IMR-90 (cell line): ENCODE measurements around the gene ZNF497. TPM values are rescaled to one million over a fixed set of nuclear protein-coding genes. Genes with fewer than 3 reads are reported as not detected.

Source experiments
- ATAC-seq: fragments of 200-7000 bp; cut with Tn5 transposase; 2 replicates; pipeline ENCODE4 v1.9.1; 2020; ENCODE audit warnings: low read depth, mild to moderate bottlenecking, moderate library complexity
- BruUV-seq: library from RNA; stranded (reverse); fragments of 400-500 nt; replicated peaks from 2 replicates; lab custom pipeline; 2021; lab: Mats Ljungman, UMichigan
- CTCF ChIA-PET: fragments of 300-600 bp; formaldehyde crosslinking; extraction: SDS; loops from one replicate; lab custom pipeline; 2021; ENCODE audit warnings: antibody characterized with exemption; lab: Yijun Ruan, JAX
- POLR2A ChIA-PET: fragments of 300-600 bp; sonication (Branson Sonifier 250); formaldehyde crosslinking; loops from one replicate; lab custom pipeline; 2022; ENCODE audit warnings: antibody characterized with exemption; ENCODE audit not compliant: unreplicated experiment; lab: Charles Lee
- DNase-seq: peaks from one replicate; pipeline ENCODE4 v3.0.0; 2013
- H2AFZ ChIP-seq: replicated peaks from 2 replicates; pipeline ENCODE3; 2013; ENCODE audit warnings: low read length, mild to moderate bottlenecking; ENCODE audit not compliant: poor library complexity
- H2AK5ac ChIP-seq: 2 replicates; pipeline ENCODE4 v1.6.1; 2013; ENCODE audit warnings: low read depth, low read length, inconsistent platforms
- H2AK9ac ChIP-seq: replicated peaks from 2 replicates; pipeline ENCODE3; 2013; ENCODE audit warnings: mild to moderate bottlenecking, low read depth, low read length, moderate library complexity; ENCODE audit not compliant: poor library complexity
- H2BK120ac ChIP-seq: 2 replicates; pipeline ENCODE4 v1.6.1; 2013; ENCODE audit warnings: low read depth, low read length, inconsistent platforms
- H2BK15ac ChIP-seq: 3 replicates; pipeline ENCODE4 v1.6.1; 2013; ENCODE audit warnings: low read depth, low read length, inconsistent platforms
- H2BK20ac ChIP-seq: 2 replicates; pipeline ENCODE4 v1.6.1; 2013; ENCODE audit warnings: low read depth, mild to moderate bottlenecking, inconsistent platforms, low read length, moderate library complexity
- H2BK5ac ChIP-seq: 2 replicates; pipeline ENCODE4 v1.6.1; 2013; ENCODE audit warnings: mild to moderate bottlenecking, low read depth, low read length, inconsistent platforms; ENCODE audit not compliant: poor library complexity, severe bottlenecking
- H3K14ac ChIP-seq: replicated peaks from 2 replicates; pipeline ENCODE4 v1.6.1; 2013; ENCODE audit warnings: low read depth, low read length, inconsistent platforms
- H3K18ac ChIP-seq: 2 replicates; pipeline ENCODE4 v1.6.1; 2013; ENCODE audit warnings: low read depth, low read length, control low read depth
- H3K23ac ChIP-seq: 2 replicates; pipeline ENCODE4 v1.6.1; 2013; ENCODE audit warnings: low read depth, low read length, inconsistent platforms
- H3K27ac ChIP-seq: 2 replicates; pipeline ENCODE4 v1.5.1; 2013; ENCODE audit warnings: mild to moderate bottlenecking, control low read depth, low read length; ENCODE audit not compliant: insufficient read depth
- H3K27me3 ChIP-seq: 2 replicates; pipeline ENCODE4 v1.6.1; 2013; ENCODE audit warnings: low read length; ENCODE audit not compliant: control insufficient read depth, insufficient read depth
- H3K36me3 ChIP-seq: 2 replicates; pipeline ENCODE4 v1.6.1; 2013; ENCODE audit warnings: low read length, mixed read lengths; ENCODE audit not compliant: control insufficient read depth, insufficient read depth
- H3K4ac ChIP-seq: 2 replicates; pipeline ENCODE4 v1.6.1; 2013; ENCODE audit warnings: low read depth, low read length, inconsistent platforms
- H3K4me1 ChIP-seq: 2 replicates; pipeline ENCODE4 v1.6.1; 2013; ENCODE audit warnings: low read length, mixed read lengths; ENCODE audit not compliant: control insufficient read depth, insufficient read depth
- H3K4me2 ChIP-seq: 2 replicates; pipeline ENCODE4 v1.6.1; 2013; ENCODE audit warnings: low read depth, mild to moderate bottlenecking, control low read depth, low read length, moderate library complexity
- H3K4me3 ChIP-seq: 2 replicates; pipeline ENCODE4 v1.5.1; 2013; ENCODE audit warnings: low read depth, mild to moderate bottlenecking, control low read depth, low read length, moderate library complexity; ENCODE audit not compliant: insufficient read depth
- H3K56ac ChIP-seq: 2 replicates; pipeline ENCODE4 v1.6.1; 2013; ENCODE audit warnings: low read length, inconsistent platforms; ENCODE audit not compliant: insufficient read depth; ENCODE audit errors: extremely low read depth
- H3K79me1 ChIP-seq, 2 experiments: 2 replicates each; pipeline ENCODE4 v1.6.1; 2013; ENCODE audit warnings: low read length in 2 of 2, inconsistent platforms in 1 of 2, low read depth in 1 of 2
- H3K9ac ChIP-seq: 2 replicates; pipeline ENCODE4 v1.6.1; 2013; ENCODE audit warnings: low read depth, low read length, control low read depth
- H3K9me1 ChIP-seq: 2 replicates; pipeline ENCODE4 v1.6.1; 2013; ENCODE audit warnings: low read length, inconsistent platforms; ENCODE audit not compliant: insufficient read depth
- H3K9me3 ChIP-seq: 2 replicates; pipeline ENCODE4 v1.6.1; 2013; ENCODE audit warnings: low read length; ENCODE audit not compliant: control insufficient read depth, insufficient read depth
- H4K20me1 ChIP-seq: 2 replicates; pipeline ENCODE4 v1.6.1; 2013; ENCODE audit warnings: low read length, inconsistent platforms; ENCODE audit not compliant: insufficient read depth
- H4K5ac ChIP-seq: 2 replicates; pipeline ENCODE4 v1.6.1; 2013; ENCODE audit warnings: mild to moderate bottlenecking, low read depth, low read length, control low read depth
- H4K8ac ChIP-seq, 2 experiments: 2 replicates each; pipeline ENCODE4 v1.6.1; 2013; ENCODE audit warnings: low read depth in 2 of 2, low read length in 2 of 2, control low read depth in 1 of 2, inconsistent platforms in 1 of 2
- H4K91ac ChIP-seq: 2 replicates; pipeline ENCODE4 v1.6.1; 2013; ENCODE audit warnings: low read depth, low read length, inconsistent platforms; ENCODE audit not compliant: insufficient read depth
- BHLHE40 ChIP-seq: fragments of 150-350 bp; IDR thresholded peaks from 2 replicates; pipeline ENCODE4 v1.6.1; 2016; ENCODE audit warnings: mild to moderate bottlenecking, low read depth, low read length
- FOS ChIP-seq: fragments of 150-350 bp; IDR thresholded peaks from 2 replicates; pipeline ENCODE4 v1.6.1; 2016; ENCODE audit warnings: low read depth, low read length
- MAZ ChIP-seq: IDR thresholded peaks from 2 replicates; pipeline ENCODE4 v1.6.1; 2012; ENCODE audit warnings: low read depth, mild to moderate bottlenecking, low read length, improper control_type of control experiment, moderate library complexity, borderline replicate concordance
- MXI1 ChIP-seq: IDR thresholded peaks from 2 replicates; pipeline ENCODE4 v1.6.1; 2012; ENCODE audit warnings: low read depth, mild to moderate bottlenecking, low read length, moderate library complexity, borderline replicate concordance
- POLR2A ChIP-seq: IDR thresholded peaks from 2 replicates; pipeline ENCODE4 v1.6.1; 2012; ENCODE audit warnings: mild to moderate bottlenecking, low read depth, low read length
- RAD21 ChIP-seq: IDR thresholded peaks from 2 replicates; pipeline ENCODE4 v1.6.1; 2012; ENCODE audit warnings: low read length, improper control_type of control experiment
- SMC3 ChIP-seq: fragments of 150-350 bp; IDR thresholded peaks from 2 replicates; pipeline ENCODE4 v1.6.1; 2016; ENCODE audit warnings: low read depth, mild to moderate bottlenecking, antibody characterized with exemption, low read length, moderate library complexity
- WGBS, 2 experiments: methylation state at CpG; one replicate each; pipeline versions ENCODE4 v1.1.5 to v1.1.7; 2013; ENCODE audit warnings: missing lambda C conversion rate in 2 of 2; ENCODE audit not compliant: insufficient read length in 1 of 2; ENCODE audit errors: extremely low coverage in 2 of 2; 5-methylcytosine and 5-hydroxymethylcytosine counted together
- dilution Hi-C: fragments of 300-500 bp; cut with HindIII; formaldehyde crosslinking; loops from one replicate; pipeline ENCODE4 v1.14.3; 2018; ENCODE audit warnings: low sequenced_read_pairs; ENCODE audit not compliant: unreplicated experiment
- in situ Hi-C: fragments of 300-500 bp; cut with MboI; formaldehyde crosslinking; loops from 3 replicates; pipeline ENCODE4 v1.14.3; 2019; ENCODE audit warnings: low sequenced_read_pairs, inconsistent platforms, mixed read lengths
- intact Hi-C: fragments of 100-400 bp; cut with micrococcal nuclease; formaldehyde crosslinking; loops from 2 replicates; pipeline ENCODE4 v1.10.0; 2022
- polyA plus RNA-seq, 3 experiments: library from polyadenylated mRNA; depleted of rRNA; stranded (reverse); fragments of >200 nt; gene quantifications; 2 replicates each; pipeline ENCODE4 v1.2.3, GENCODE V29; 2012; ENCODE audit warnings: low replicate concordance in 1 of 3
- total RNA-seq: library from RNA; depleted of rRNA; stranded (reverse); fragments of >200 nt; gene quantifications from 2 replicates; pipeline ENCODE4 v1.2.3, GENCODE V29; 2012

ZNF497 gene
- total and polyA plus RNA-seq, 2 of the 4 experiments (the other 2 are of a cell fraction) = 0.18 to 0.24 TPM

GRCh38 chr19:58326914-58327726 is 35.4 kb downstream of the ZNF497 start, which contains the start of gene ZSCAN22 (continued):
- TF ChIP-seq SMC3 (peak; percentile 1; the same call in 1 of the 2 replicates), POLR2A (peak; percentile 78; the same call in 1 of the 2 replicates), FOS (no peak)

GRCh38 chr19:58326501-58326913 is 36.0 kb downstream of the ZNF497 start:
- Histone ChIP-seq H3K18ac (no peak overlapping the region), H3K14ac (peak overlapping the region; percentile 98), H4K91ac (peak overlapping the region; percentile 86; the same call in 1 of the 2 replicates), H3K4ac (peak overlapping the region; percentile 90), H2AK5ac (peak overlapping the region; percentile 96), H3K23ac (peak overlapping the region; percentile 92), H2AK9ac (peak overlapping the region; percentile 97), H2AFZ (peak overlapping the region; percentile 100), H4K20me1 (peaks cover 5% of the 10 kb centered on the region; the same call in 1 of the 2 replicates), H3K56ac (no peak overlapping the region), H3K9me3 (no peaks in the 10 kb centered on the region), H3K9me1 (peaks cover 14% of the 10 kb centered on the region), H2BK5ac (peak overlapping the region; percentile 76), H2BK20ac (no peak overlapping the region), H2BK15ac (no peak overlapping the region; the same call in 2 of the 3 replicates), H3K4me3 (peak overlapping the region; percentile 72), H2BK120ac (0 out of 2 replicates have a peak overlapping the region, but pooled peaks have one; percentile 42), H3K36me3 (peaks cover 2% of the 10 kb centered on the region; the same call in 1 of the 2 replicates), H3K4me1 (peaks cover 2% of the 10 kb centered on the region; the same call in 1 of the 2 replicates), H3K27ac (peak overlapping the region; percentile 74), H4K8ac (peak overlapping the region; percentile 71 to 92; a peak in 3 of 4 replicates), H4K5ac (peak overlapping the region; percentile 65), H3K4me2 (peak overlapping the region; percentile 87), H3K79me1 (peaks cover 30 to 74% of the 10 kb centered on the region in 2 experiments), H3K9ac (peak overlapping the region; percentile 88), H3K27me3 (no peaks in the 10 kb centered on the region)
- BruUV-seq = no TSS peak
- WGBS, 2 experiments = 7% methylated on average over 3 of the region's 9 CpGs; no CpG with 5 or more reads in 1 of the 2 experiments
- intact Hi-C loops (loop anchor here (2.0 kb wide), 1 partner anchor 20 kb away; no protein-coding TSS in a partner anchor), in situ Hi-C loops (no loop called here), dilution Hi-C loops (no loop called here)
- no peak for DNase-seq
- ChIA-PET POLR2A (no interaction called here), CTCF (no interaction called here)
- ATAC-seq = peak; percentile 25
- TF ChIP-seq RAD21 (no peak), BHLHE40 (peak; percentile 8; the same call in 1 of the 2 replicates), MAZ (no peak), MXI1 (peak; percentile 43; the same call in 1 of the 2 replicates)
